Retinal pigment epithelial cell (primary cell): ENCODE data around the gene MGA.

Source experiments
- DNase-seq: peaks from one replicate; pipeline ENCODE4 v3.0.0-alpha.2; 2010; ENCODE audit warnings: low read depth
- H3K4me3 ChIP-seq: 2 replicates; pipeline ENCODE4 v1.5.1; 2011; ENCODE audit warnings: mild to moderate bottlenecking, low read length, control low read depth, moderate library complexity
- TF ChIP-seq, protein P1 (sequence below): conservative IDR thresholded peaks from 2 replicates; pipeline ENCODE4 v1.5.1; 2011; ENCODE audit warnings: low read depth, low read length, control low read depth, inconsistent platforms

MGA gene

DNA sequence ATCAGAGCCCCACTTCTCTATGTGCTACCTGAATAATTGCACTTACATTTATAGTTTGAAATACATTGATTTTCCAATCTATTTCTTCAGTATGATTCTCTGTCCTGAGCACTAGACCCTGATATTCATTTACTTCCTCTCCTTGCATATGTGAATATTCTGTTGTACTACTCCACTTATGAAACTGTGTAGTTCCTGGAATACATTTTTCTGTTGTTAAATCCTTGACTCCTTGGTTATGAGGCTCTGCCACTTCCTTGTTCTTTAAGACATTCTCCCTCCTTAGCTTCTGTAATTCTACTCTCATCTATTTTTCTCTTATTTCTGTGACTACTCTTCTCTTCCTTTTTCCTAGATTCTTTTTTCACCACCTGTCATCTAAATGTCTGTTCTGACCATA, 12.9 kb upstream of the MGA start:
- no peak overlapping the region for H3K4me3 ChIP-seq
- DNase-seq, result no peak
- TF ChIP-seq, protein P1, sequence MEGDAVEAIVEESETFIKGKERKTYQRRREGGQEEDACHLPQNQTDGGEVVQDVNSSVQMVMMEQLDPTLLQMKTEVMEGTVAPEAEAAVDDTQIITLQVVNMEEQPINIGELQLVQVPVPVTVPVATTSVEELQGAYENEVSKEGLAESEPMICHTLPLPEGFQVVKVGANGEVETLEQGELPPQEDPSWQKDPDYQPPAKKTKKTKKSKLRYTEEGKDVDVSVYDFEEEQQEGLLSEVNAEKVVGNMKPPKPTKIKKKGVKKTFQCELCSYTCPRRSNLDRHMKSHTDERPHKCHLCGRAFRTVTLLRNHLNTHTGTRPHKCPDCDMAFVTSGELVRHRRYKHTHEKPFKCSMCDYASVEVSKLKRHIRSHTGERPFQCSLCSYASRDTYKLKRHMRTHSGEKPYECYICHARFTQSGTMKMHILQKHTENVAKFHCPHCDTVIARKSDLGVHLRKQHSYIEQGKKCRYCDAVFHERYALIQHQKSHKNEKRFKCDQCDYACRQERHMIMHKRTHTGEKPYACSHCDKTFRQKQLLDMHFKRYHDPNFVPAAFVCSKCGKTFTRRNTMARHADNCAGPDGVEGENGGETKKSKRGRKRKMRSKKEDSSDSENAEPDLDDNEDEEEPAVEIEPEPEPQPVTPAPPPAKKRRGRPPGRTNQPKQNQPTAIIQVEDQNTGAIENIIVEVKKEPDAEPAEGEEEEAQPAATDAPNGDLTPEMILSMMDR, result no peak

DNA sequence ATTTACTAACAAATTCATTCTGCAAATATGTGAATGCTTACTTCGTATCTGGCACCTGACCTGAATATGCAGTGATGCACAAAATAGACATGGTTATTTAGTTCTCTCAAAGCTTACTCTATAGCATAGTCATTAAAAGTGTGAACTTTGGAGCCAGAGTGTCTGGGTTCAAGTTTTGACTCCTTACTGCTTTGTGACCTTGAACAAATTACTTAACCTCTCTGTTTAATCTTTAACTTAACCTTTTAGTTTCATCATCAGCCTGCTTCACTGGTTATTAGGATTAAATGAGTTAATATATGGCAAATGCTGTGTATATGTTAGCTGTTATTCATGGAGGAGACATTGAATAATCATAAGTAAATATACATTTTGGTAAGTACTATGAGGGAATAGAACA, 12.1 kb upstream of the MGA start:
- no peak overlapping the region for H3K4me3 ChIP-seq
- DNase-seq, result no peak
- TF ChIP-seq, protein P1, result no peak

DNA sequence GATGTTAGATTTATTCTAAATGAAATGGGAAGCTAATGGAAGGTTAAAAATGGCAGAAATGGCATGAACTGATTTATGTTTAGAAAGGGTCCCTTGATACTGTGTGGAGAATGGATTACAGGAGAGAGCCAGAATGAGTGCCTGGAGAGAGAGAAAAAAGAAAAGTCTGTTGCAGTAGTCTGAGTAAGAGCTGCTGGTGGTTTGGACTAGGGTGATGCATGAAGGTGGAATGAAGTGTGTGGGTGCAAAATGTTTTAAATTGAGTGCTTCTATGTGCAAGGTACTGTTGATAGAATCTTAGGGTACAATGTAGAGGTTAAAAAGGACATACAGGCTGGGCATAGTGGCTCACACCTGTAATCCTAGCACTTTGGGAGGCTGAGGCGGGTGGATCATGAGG, 11.4 kb upstream of the MGA start:
- no peak overlapping the region for H3K4me3 ChIP-seq
- TF ChIP-seq, protein P1, result no peak
- DNase-seq, result no peak

DNA sequence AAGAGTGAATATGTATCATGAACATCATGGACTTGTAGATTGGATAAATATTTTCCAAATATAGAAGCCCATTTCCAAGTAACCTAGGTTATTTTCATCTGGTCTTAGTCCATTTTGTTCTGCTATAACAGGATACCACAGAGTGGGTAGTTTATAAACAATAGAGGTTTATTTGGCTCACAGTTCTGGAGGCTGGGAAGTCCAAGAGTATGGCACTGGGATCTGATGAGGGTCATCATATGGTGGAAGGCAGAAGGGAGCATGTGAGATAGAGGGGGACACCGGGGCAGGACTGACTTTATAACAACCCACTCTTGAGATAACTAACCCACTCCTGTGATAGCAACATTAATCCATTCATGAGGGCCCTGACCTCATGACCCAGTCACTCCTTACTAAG, 9.4 kb upstream of the MGA start:
- DNase-seq, result no peak
- no peak overlapping the region for H3K4me3 ChIP-seq
- TF ChIP-seq, protein P1, result no peak

DNA sequence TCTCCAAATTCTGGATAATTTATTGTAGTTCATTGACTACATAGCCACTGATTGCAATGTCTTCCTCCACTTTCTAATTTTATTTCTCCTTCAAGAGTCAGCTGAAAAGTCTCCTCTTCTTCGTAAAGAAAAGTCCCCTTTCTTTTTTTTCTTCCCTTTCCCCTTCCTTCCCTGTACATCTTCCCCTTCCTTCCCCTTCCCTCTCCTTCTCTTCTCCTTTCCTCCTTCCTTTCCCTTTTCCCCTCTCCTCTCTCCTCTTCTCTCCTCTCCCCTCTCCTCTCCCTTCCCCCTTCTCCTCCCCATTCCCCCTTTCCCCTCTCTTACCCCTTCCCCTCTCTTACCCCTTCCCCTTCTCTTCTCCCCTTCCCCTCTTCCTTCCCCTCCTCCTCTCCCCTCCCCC, 8.8 kb upstream of the MGA start:
- DNase-seq, result no peak
- no peak overlapping the region for H3K4me3 ChIP-seq
- TF ChIP-seq, protein P1, result no peak

DNA sequence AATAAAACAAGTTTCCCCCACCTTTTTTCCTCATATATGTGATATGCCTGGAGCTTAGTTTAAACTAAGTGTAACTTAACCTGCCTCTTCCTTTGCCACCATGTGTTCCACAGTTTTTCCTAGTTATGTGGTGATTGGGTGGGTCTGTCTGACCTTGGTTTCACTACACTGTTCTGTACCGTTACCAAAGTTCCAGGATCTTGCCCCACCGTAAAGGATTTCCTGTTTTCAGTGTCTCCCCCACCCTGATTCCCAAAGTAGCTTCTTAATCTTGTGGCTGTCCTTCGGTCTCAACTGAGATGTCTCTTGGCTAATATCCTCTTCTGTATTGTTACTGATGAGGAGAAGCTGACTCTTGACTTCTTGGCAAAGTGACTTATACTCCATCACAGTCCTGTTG, 6.4 kb upstream of the MGA start:
- no peak overlapping the region for H3K4me3 ChIP-seq
- TF ChIP-seq, protein P1, result no peak
- no peak for DNase-seq

DNA sequence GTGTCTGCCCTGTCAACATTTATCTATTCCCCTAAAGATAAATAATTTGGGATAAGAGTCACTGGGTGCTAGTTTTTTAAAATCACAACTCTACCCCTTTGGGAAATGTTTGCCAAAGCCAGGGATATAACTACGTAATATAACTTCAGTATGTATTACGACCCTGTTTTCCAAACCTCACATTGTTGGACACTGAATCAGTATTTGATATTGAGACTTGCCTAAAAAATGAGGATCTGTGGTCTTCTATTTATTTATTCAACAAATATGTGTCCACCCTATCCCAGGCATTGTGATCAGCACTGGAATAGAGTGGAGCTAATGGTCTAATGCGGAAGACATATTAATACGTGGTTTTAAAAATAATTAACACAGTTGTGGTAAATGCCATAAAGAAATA, 4.5 kb upstream of the MGA start:
- TF ChIP-seq, protein P1, result no peak
- H3K4me3 ChIP-seq, result no peak overlapping the region
- DNase-seq, result no peak
